Kidney capillary endothelial cell (primary cell): ENCODE results near the gene FAM184B.

Experiments
- DNase-seq: peaks from one replicate; pipeline ENCODE4 v3.0.0-alpha.2; 2018; ENCODE audit warnings: low spot score

The FAM184B gene

DNA sequence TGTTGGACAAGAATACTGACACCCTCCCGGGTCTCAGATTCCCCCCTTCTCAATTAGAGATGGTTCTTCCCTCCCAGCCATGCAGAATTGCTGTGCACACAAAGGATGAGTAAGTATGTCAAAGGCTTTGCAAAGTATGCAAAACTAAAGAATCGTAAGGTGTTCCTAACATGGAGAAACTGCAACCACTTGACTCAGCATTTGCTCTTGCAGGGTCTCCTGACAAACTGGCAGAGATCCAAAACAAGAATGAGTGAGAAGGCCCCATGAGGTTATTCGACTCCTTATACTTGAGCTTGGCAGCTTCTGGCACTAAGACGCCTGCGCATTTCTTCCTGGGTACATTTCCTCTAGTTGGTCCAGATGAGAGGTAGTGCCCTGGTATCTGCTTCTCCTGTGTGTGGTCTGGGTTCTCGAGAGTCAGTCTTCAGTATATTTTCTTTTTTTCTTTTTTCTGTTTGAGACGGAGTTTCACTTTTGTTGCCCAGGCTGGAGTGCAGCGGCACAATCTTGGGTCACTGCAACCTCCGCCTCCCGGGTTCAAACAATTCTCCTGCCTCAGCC lies 8.2 kb downstream of the FAM184B start:
- no peak for DNase-seq

GRCh38 chr4:17771284-17771908 lies 10.0 kb downstream of the FAM184B start:
- no peak for DNase-seq

- DNase-seq, result no peak
Observed at GRCh38 chr4:17770845-17771244, 10.6 kb downstream of the FAM184B start.

- DNase-seq, result no peak
Observed at GRCh38 chr4:17769406-17770174, 11.8 kb downstream of the FAM184B start.

- no peak for DNase-seq
Observed at GRCh38 chr4:17766826-17767458, 14.5 kb downstream of the FAM184B start.

DNA sequence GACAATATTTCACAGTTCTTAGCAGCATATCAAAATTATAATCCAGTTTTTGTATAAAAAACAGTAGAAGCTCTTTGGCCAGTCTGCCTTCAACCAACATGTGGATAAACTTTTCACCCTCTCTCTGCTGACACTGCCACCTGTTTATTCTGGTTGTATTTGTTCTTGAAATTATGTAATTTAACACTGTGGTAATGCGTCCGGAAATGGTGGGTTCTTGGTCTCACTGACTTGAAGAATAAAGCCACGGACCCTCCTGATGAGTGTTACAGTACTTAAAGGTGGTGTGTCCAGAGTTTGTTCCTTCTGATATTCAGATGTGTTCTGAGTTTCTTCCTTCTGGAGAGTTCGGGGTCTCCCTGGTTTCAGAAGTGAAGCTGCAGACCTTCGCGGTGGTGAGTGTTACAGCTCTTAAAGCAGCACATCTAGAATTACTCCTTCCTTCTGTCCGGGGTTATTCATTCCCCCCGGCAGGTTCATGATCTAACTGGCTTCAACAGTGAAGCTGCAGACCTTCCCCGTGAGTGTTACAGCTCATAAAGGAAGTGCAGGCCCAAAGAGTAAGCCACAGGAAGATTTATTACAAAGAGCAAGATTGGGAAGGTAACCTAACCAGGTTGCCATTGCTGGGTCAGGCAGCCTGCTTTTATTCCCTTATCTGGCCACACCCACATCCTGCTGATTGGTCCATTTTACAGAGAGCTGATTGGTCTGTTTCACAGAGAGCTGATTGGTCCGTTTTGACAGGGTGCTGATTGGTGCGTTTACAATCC lies 15.7 kb downstream of the FAM184B start:
- no peak for DNase-seq

DNA sequence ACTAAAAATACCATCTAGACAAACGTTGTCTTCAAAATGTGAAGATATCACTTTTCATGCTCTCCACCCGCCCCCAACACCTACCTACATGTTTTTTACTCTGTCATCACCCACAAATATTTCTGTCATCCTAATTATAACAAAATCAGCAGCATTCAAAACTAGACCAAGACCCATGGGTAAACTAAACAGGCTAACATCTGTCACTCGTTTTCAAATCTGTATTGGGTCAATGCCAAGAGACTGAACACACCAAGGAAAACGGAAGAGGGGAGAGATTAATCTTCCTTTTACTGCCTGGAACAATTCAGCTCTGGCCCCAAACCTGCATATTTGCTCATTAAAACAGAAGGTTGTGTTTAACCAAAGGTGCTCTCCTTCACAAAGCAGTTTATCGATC lies 17.5 kb downstream of the FAM184B start:
- no peak for DNase-seq

GRCh38 chr4:17763416-17763815 lies 18.0 kb downstream of the FAM184B start:
- no peak for DNase-seq

GRCh38 chr4:17762726-17763125 lies 18.7 kb downstream of the FAM184B start:
- no peak for DNase-seq

GRCh38 chr4:17761062-17761461 lies 20.4 kb downstream of the FAM184B start:
- DNase-seq, result no peak

DNA sequence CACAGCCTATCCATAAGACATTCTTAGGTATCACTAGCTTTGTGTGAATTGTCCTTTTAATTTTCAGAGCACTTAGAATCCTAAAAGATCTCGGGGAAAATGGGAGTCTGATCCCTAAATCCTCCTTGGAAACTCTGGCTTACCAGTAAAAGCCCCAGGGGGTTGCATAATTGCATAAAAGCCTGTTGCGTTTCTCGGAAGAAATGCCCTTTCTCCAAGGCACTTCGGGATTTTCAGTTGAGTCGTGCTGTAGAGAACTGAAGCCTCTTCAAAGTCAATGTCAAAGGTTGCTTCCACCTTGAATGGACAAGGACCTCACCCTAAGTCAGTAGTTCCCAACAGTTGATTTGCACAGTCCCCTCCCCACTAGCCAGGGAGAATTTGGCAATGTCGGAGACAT lies 20.8 kb downstream of the FAM184B start:
- DNase-seq, result no peak

GRCh38 chr4:17758485-17758884 lies 22.9 kb downstream of the FAM184B start:
- DNase-seq, result no peak

DNA sequence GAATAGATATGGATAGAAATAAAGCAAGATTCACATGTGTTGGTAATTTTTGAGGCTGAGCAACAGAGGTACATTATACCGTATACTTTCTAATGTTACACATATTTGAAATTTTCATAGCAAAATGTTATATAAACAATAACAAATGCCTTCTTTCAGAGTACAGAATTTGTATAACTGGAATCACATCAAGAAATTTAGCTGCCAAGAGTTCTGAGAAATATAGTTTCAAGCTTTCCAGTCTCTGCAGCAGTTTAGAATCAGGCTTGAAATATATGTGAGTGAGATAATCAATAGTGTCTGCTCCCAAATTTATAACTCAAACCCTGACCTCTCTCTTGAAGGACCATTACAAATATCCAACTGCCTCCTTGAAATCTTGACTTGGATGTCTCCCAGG lies 23.8 kb downstream of the FAM184B start:
- no peak for DNase-seq

GRCh38 chr4:17753646-17754045 lies 27.8 kb downstream of the FAM184B start:
- no peak for DNase-seq

- DNase-seq, result no peak
Observed at GRCh38 chr4:17740702-17741101, 40.7 kb downstream of the FAM184B start.

GRCh38 chr4:17736484-17736883 lies 44.9 kb downstream of the FAM184B start:
- DNase-seq, result no peak

- no peak for DNase-seq
Observed at GRCh38 chr4:17726911-17727310, 54.5 kb downstream of the FAM184B start.

GRCh38 chr4:17723648-17724047 lies 57.8 kb downstream of the FAM184B start:
- no peak for DNase-seq

- no peak for DNase-seq
Observed at GRCh38 chr4:17722356-17722700, 59.1 kb downstream of the FAM184B start.

GRCh38 chr4:17721496-17722355 lies 59.7 kb downstream of the FAM184B start:
- DNase-seq, result no peak

DNA sequence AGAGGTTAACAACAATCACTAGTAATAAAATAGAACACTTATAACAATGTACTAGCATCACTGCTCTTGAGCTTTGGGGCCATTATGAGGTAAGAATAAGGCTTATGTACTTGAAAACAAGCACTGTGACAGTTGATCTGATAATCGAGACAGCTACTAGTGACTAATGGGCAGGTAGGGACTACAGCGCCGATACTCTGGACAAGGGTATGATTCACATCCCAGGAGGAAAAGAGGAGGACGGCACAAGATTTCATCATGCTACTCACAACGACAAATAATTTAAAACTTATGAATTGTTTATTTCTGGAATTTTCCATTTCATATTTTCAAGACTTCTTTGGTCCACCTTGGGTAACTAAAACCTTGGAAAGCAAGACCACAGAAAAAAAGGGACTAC lies 62.3 kb downstream of the FAM184B start:
- no peak for DNase-seq
